Stimulated activated CD4-positive, alpha-beta T cell treated with anti-CD3 and anti-CD28 coated beads, Interleukin-15, amount 100 ng/mL, for 48 hours (primary cell): Measurements from ENCODE around the gene COX7A2.

Experiments
- DNase-seq, 2 donors: peaks; one replicate each; pipeline ENCODE4 v3.0.0-alpha.2; 2020; ENCODE audit warnings: low read depth in 2 of 2

COX7A2 gene

GRCh38 chr6:75243333-75244062 is at the start of gene COX7A2:
COX7A2 (minus strand) TSS chr6:75243801; CDS start chr6:75243734, 67 bp downstream.
- peak; percentile 74 to 75 for DNase-seq

GRCh38 chr6:75292555-75292954 is 49.0 kb upstream of the COX7A2 start:
- no peak for DNase-seq

GRCh38 chr6:75291744-75292143 is 48.1 kb upstream of the COX7A2 start:
- DNase-seq = no peak

GRCh38 chr6:75291331-75291730 is 47.7 kb upstream of the COX7A2 start:
- DNase-seq = no peak

GRCh38 chr6:75290136-75290945 is 46.7 kb upstream of the COX7A2 start:
- DNase-seq = no peak

- DNase-seq = no peak
Measured at GRCh38 chr6:75288023-75288422, 44.4 kb upstream of the COX7A2 start.

- no peak for DNase-seq
Measured at GRCh38 chr6:75287424-75287823, 43.8 kb upstream of the COX7A2 start.

- no peak for DNase-seq
Measured at GRCh38 chr6:75286955-75287354, 43.4 kb upstream of the COX7A2 start.

- no peak for DNase-seq
Measured at GRCh38 chr6:75285283-75285639, 41.7 kb upstream of the COX7A2 start.

- DNase-seq = peak; percentile 90 to 95
Measured at GRCh38 chr6:75284632-75285282, 41.2 kb upstream of the COX7A2 start, which contains the start of gene TMEM30A. TMEM30A (minus strand) TSS chr6:75284792; CDS start chr6:75284638, 154 bp downstream.

- no peak for DNase-seq
Measured at GRCh38 chr6:75283907-75284631, 40.5 kb upstream of the COX7A2 start.

- DNase-seq = no peak
Measured at GRCh38 chr6:75282706-75283105, 39.1 kb upstream of the COX7A2 start.

- DNase-seq = no peak
Measured at GRCh38 chr6:75281653-75282052, 38.1 kb upstream of the COX7A2 start.

- DNase-seq = no peak
Measured at GRCh38 chr6:75280131-75280855, 36.7 kb upstream of the COX7A2 start.

GRCh38 chr6:75279418-75279817 is 35.8 kb upstream of the COX7A2 start:
- no peak for DNase-seq

GRCh38 chr6:75278474-75279077 is 35.0 kb upstream of the COX7A2 start:
- DNase-seq = no peak

GRCh38 chr6:75275067-75275466 is 31.5 kb upstream of the COX7A2 start:
- no peak for DNase-seq

- DNase-seq = no peak
Measured at GRCh38 chr6:75273009-75273408, 29.4 kb upstream of the COX7A2 start.

- DNase-seq = no peak
Measured at GRCh38 chr6:75272145-75272840, 28.7 kb upstream of the COX7A2 start.

GRCh38 chr6:75268988-75269354 is 25.4 kb upstream of the COX7A2 start:
- no peak for DNase-seq
